CD14-positive monocyte (primary cell): ENCODE results near the gene FER1L5. TPM values are rescaled to one million over a fixed set of nuclear protein-coding genes. Genes with fewer than 3 reads are reported as not detected.

Experiments
- DNase-seq, 3 donors: peaks; one replicate each; pipeline ENCODE4 v3.0.0-alpha.2; 2011 to 2022
- H2AFZ ChIP-seq: 2 replicates; pipeline ENCODE4 v1.6.0; 2012; ENCODE audit warnings: mild to moderate bottlenecking, low read depth, low read length, inconsistent platforms; ENCODE audit not compliant: insufficient read depth, poor library complexity, severe bottlenecking
- H3K27ac ChIP-seq, 2 donors: 1 replicate in 1 of 2; 2 replicates in 1 of 2; pipeline ENCODE4 v1.5.1; 2012 to 2013; ENCODE audit warnings: low read length in 2 of 2, control low read depth in 1 of 2, inconsistent platforms in 1 of 2, low read depth in 1 of 2, mild to moderate bottlenecking in 1 of 2
- H3K27me3 ChIP-seq, 2 donors: one replicate each; pipeline versions ENCODE4 v1.6.0 to v1.6.1; 2011 to 2013; ENCODE audit warnings: low read length in 2 of 2; ENCODE audit not compliant: control insufficient read depth in 2 of 2, insufficient read depth in 2 of 2
- H3K36me3 ChIP-seq, 2 donors: replicated peaks in 1 of 2; 1 replicate in 1 of 2; 2 replicates in 1 of 2; pipeline versions ENCODE4 v1.5.1 to v1.6.1; 2012 to 2013; ENCODE audit warnings: low read length in 2 of 2, control low read depth in 1 of 2, inconsistent platforms in 1 of 2, mild to moderate bottlenecking in 1 of 2; ENCODE audit not compliant: insufficient read depth in 2 of 2, control insufficient read depth in 1 of 2
- H3K4me1 ChIP-seq, 2 donors: 1 replicate in 1 of 2; 2 replicates in 1 of 2; pipeline versions ENCODE4 v1.5.1 to v1.6.1; 2012 to 2013; ENCODE audit warnings: low read length in 2 of 2, control low read depth in 1 of 2, inconsistent platforms in 1 of 2, mild to moderate bottlenecking in 1 of 2, moderate library complexity in 1 of 2; ENCODE audit not compliant: insufficient read depth in 2 of 2, control insufficient read depth in 1 of 2
- H3K4me2 ChIP-seq: replicated peaks from 2 replicates; pipeline ENCODE3; 2012; ENCODE audit warnings: low read length, moderate library complexity, mild to moderate bottlenecking; ENCODE audit not compliant: poor library complexity, severe bottlenecking; ENCODE audit errors: extremely low read depth
- H3K4me3 ChIP-seq, 3 experiments: fragments of 200-600 bp in 1 of 3; sonication (generic) in 1 of 3; replicated peaks in 1 of 3; 1 replicate in 2 of 3; 2 replicates in 1 of 3; pipeline ENCODE4 v1.5.1; 2011 to 2013; ENCODE audit warnings: low read length in 3 of 3, mild to moderate bottlenecking in 3 of 3, control low read depth in 2 of 3, low read depth in 2 of 3, inconsistent platforms in 1 of 3, moderate library complexity in 1 of 3
- H3K79me2 ChIP-seq: 2 replicates; pipeline ENCODE4 v1.6.0; 2012; ENCODE audit warnings: mild to moderate bottlenecking, control low read depth, inconsistent platforms, low read length, moderate library complexity; ENCODE audit not compliant: insufficient read depth
- H3K9ac ChIP-seq: 2 replicates; pipeline ENCODE4 v1.6.0; 2017; ENCODE audit warnings: low read length, mild to moderate bottlenecking; ENCODE audit not compliant: insufficient read depth, poor library complexity, severe bottlenecking
- H3K9me3 ChIP-seq, 2 donors: replicated peaks in 1 of 2; 1 replicate in 1 of 2; 2 replicates in 1 of 2; pipeline versions ENCODE4 v1.5.1 to v1.6.1; 2012 to 2013; ENCODE audit warnings: low read length in 2 of 2, control low read depth in 1 of 2; ENCODE audit not compliant: control insufficient read depth in 1 of 2, insufficient read depth in 1 of 2
- H4K20me1 ChIP-seq: 2 replicates; pipeline ENCODE4 v1.6.0; 2012; ENCODE audit warnings: mild to moderate bottlenecking, low read length, control low read depth, moderate library complexity; ENCODE audit not compliant: insufficient read depth
- H3K27ac Mint-ChIP-seq, 7 donors: one replicate each; pipeline ENCODE4 v1.8.0; 2020; ENCODE audit warnings: mild to moderate bottlenecking in 7 of 7, mixed read lengths in 7 of 7, moderate library complexity in 6 of 7, inconsistent platforms in 2 of 7
- H3K27me3 Mint-ChIP-seq, 3 donors: one replicate each; pipeline ENCODE4 v1.8.0; 2021 to 2022; ENCODE audit warnings: low read depth in 3 of 3, mild to moderate bottlenecking in 3 of 3, mixed read lengths in 3 of 3, moderate library complexity in 3 of 3, inconsistent platforms in 1 of 3
- H3K36me3 Mint-ChIP-seq, 2 donors: one replicate each; pipeline ENCODE4 v1.8.0; 2020; ENCODE audit warnings: mixed read lengths in 2 of 2, inconsistent platforms in 1 of 2, mild to moderate bottlenecking in 1 of 2
- H3K4me1 Mint-ChIP-seq: one replicate; pipeline ENCODE4 v1.8.0; 2020; ENCODE audit warnings: mild to moderate bottlenecking, mixed read lengths
- H3K4me3 Mint-ChIP-seq, 2 donors: one replicate each; pipeline ENCODE4 v1.8.0; 2020; ENCODE audit warnings: mild to moderate bottlenecking in 2 of 2, mixed read lengths in 2 of 2, moderate library complexity in 1 of 2
- H3K9me3 Mint-ChIP-seq, 7 donors: one replicate each; pipeline ENCODE4 v1.8.0; 2020 to 2022; ENCODE audit warnings: mixed read lengths in 7 of 7, mild to moderate bottlenecking in 6 of 7, moderate library complexity in 6 of 7, inconsistent platforms in 2 of 7
- WGBS: methylation state at CpG from one replicate; pipeline ENCODE4 v1.1.5; 2013; ENCODE audit warnings: missing lambda C conversion rate; ENCODE audit not compliant: insufficient coverage; 5-methylcytosine and 5-hydroxymethylcytosine counted together
- intact Hi-C, 2 donors: fragments of 100-400 bp; cut with micrococcal nuclease; formaldehyde crosslinking; loops; one replicate each; pipeline versions ENCODE4 v1.15.0 to v1.15.1; 2023
- polyA plus RNA-seq, 3 donors: library from polyadenylated mRNA; depleted of rRNA in 1 of 3; unstranded in 2 of 3; stranded (reverse) in 1 of 3; fragments of 300-500 nt in 2 of 3; fragments of >200 nt in 1 of 3; fragmentation: Illumina TruSeq in 2 of 3; gene quantifications; 1 replicate in 2 of 3; 2 replicates in 1 of 3; pipeline ENCODE4 v1.2.3, GENCODE V29; 2012 to 2021
- TF ChIP-seq, protein P1 (sequence below): fragments of 200-600 bp; IDR thresholded peaks from one replicate; pipeline ENCODE4 v1.8.0; 2022; ENCODE audit warnings: antibody characterized with exemption, mild to moderate bottlenecking

The FER1L5 gene
- polyA plus RNA-seq, 3 donors: not detected

GRCh38 chr2:96668771-96669170 is 26.2 kb downstream of the FER1L5 start:
- H3K4me1 Mint-ChIP-seq: peaks cover 27% of the 10 kb centered on the region
- Histone ChIP-seq H3K4me2 (no peak overlapping the region), H3K4me1 (peaks cover 33 to 34% of the 10 kb centered on the region in 2 donors), H3K9ac (no peak overlapping the region), H3K9me3 (no peaks in the 10 kb centered on the region), H3K36me3 (no peaks in the 10 kb centered on the region), H4K20me1 (no peaks in the 10 kb centered on the region), H3K27ac (no peak overlapping the region), H3K4me3 (no peak overlapping the region), H2AFZ (no peak overlapping the region), H3K27me3 (no peaks in the 10 kb centered on the region), H3K79me2 (no peaks in the 10 kb centered on the region)
- 67% methylated on average over 8 of the region's 11 CpGs for WGBS
- H3K4me3 Mint-ChIP-seq: no peak overlapping the region
- H3K27me3 Mint-ChIP-seq: peaks cover 0 to 4% (median 4%) of the 10 kb centered on the region in 3 donors
- TF ChIP-seq, protein P1, sequence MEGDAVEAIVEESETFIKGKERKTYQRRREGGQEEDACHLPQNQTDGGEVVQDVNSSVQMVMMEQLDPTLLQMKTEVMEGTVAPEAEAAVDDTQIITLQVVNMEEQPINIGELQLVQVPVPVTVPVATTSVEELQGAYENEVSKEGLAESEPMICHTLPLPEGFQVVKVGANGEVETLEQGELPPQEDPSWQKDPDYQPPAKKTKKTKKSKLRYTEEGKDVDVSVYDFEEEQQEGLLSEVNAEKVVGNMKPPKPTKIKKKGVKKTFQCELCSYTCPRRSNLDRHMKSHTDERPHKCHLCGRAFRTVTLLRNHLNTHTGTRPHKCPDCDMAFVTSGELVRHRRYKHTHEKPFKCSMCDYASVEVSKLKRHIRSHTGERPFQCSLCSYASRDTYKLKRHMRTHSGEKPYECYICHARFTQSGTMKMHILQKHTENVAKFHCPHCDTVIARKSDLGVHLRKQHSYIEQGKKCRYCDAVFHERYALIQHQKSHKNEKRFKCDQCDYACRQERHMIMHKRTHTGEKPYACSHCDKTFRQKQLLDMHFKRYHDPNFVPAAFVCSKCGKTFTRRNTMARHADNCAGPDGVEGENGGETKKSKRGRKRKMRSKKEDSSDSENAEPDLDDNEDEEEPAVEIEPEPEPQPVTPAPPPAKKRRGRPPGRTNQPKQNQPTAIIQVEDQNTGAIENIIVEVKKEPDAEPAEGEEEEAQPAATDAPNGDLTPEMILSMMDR: no peak
- no peak overlapping the region for H3K27ac Mint-ChIP-seq
- no peak for DNase-seq
- H3K9me3 Mint-ChIP-seq: peaks cover 0 to 3% (median 1%) of the 10 kb centered on the region in 7 donors
- intact Hi-C loops: loop anchor here in 1 of 2 donors (5.0 to 10.0 kb wide), 2 partner anchors 36 to 54 kb away; no protein-coding TSS in a partner anchor
- no peaks in the 10 kb centered on the region for H3K36me3 Mint-ChIP-seq

DNA sequence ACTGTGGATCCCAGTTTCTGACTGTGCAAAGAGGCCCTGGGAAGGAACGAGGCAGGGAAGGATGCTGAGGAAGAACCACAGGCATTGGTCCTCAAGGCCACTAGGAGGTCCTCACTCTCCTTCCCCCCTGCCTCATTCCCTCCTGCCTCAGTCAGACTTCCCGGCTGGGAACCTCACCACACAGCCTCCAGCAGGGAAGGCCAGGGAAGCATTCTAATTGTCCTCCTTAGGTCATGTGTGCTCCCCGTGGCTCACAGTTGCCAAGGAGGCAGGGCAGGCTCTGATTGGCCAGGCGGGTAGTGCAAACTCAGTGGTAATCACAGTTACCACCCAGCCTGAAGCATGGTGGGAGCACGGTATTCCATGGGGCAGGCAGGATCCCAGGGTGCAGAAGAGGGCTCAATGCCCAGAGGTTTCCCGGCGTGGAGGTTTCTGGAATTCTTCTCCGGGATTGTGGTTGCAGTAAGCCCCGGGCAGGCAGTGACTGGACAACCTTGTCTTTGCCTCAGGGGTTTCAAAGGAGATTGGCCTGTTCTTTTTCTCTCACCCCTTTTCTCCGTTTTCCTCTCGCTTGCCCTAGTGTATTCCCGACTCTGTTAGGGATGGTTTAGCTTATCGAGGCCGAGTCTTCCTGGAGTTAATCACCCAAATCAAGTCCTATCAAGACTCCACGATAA is 27.1 kb downstream of the FER1L5 start:
- Histone ChIP-seq H3K9me3 (no peaks in the 10 kb centered on the region), H3K9ac (no peak overlapping the region), H3K4me1 (peaks cover 24 to 25% of the 10 kb centered on the region in 2 donors), H3K27ac (no peak overlapping the region), H3K36me3 (no peaks in the 10 kb centered on the region), H4K20me1 (no peaks in the 10 kb centered on the region), H3K4me2 (no peak overlapping the region), H3K79me2 (no peaks in the 10 kb centered on the region), H3K4me3 (no peak overlapping the region), H2AFZ (no peak overlapping the region), H3K27me3 (no peaks in the 10 kb centered on the region)
- intact Hi-C loops: loop anchor here in 1 of 2 donors (5.0 to 10.0 kb wide), 2 partner anchors 37 to 55 kb away; no protein-coding TSS in a partner anchor
- TF ChIP-seq, protein P1: no peak
- Mint-ChIP-seq H3K9me3 (peaks cover 0 to under 1% (median 0%) of the 10 kb centered on the region in 7 donors), H3K27ac (no peak overlapping the region), H3K27me3 (peaks cover 0 to 4% (median 2%) of the 10 kb centered on the region in 3 donors), H3K36me3 (no peaks in the 10 kb centered on the region), H3K4me3 (no peak overlapping the region), H3K4me1 (peaks cover 19% of the 10 kb centered on the region)
- WGBS: 96% methylated on average over 8 of the region's 15 CpGs
- no peak for DNase-seq
